M059J (cell line): ENCODE measurements around the gene ANKHD1. TPM values are rescaled to one million over a fixed set of nuclear protein-coding genes. Genes with fewer than 3 reads are reported as not detected.

Source experiments
- DNase-seq: peaks from one replicate; pipeline ENCODE4 v3.0.0-alpha.2; 2012; ENCODE audit warnings: low read depth
- total RNA-seq: library from RNA; depleted of rRNA; stranded (reverse); fragments of >200 nt; shearing (Covaris generic); gene quantifications from 2 replicates; pipeline ENCODE4 v1.2.3, GENCODE V29; 2014

ANKHD1 gene
- total RNA-seq, 1 experiment from 2014 or later = 48.5 TPM

DNA sequence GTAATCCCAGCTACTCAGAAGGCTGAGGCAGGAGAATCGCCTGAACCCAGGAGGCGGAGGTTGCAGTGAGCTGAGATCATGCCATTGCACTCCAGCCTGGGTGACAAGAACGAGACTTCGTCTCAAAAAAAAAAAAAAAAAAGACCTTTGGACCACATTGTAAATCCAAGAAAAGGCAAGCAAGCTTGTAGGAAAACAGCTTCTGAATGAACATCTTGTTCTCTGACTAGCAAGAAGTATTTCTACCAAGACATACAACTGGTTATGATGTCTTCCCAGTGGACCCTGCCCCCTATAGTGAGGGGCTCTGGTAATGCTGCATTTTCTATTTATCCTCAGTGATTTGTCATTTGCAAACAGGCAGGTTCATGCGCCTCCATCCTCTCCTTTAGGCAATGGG lies 141.3 kb downstream of the ANKHD1 start:
- DNase-seq = no peak

DNA sequence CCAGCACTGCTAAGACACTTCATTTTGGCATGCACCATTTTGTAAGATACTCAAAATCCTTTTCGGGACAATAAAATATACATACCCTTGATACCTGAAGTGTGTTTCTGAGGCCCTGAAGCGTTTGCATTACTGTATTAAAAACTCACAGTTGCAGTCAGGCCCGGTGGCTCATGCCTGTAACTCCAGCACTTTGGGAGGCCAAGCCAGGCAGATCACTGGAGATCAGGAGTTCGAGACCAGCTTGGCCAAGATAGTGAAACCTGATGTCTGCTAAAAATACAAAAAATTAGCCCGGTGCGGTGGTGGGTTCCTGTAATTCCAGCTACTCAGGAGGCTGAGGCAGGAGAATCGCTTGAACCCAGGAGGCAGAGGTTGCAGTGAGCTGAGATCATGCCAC lies 143.4 kb downstream of the ANKHD1 start:
- no peak for DNase-seq

DNA sequence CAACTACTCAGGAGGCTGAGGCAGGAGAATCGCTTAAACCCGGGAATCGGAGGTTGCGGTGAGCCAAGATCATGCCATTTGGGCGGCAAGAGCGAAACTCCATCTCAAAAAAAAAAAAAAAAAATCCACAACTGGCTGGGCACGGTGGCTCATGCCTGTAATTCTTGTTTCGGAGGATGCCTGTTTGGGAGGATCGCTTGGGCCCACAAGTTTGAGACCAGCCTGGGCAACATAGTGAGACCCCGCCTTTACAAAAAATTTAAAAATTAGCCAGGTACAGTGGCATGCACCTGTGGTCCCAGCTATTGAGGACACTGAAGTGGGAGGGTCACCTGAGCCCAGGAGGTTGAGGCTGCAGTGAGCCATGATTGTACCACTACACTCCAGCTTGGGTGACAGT lies 144.0 kb downstream of the ANKHD1 start:
- DNase-seq = no peak

DNA sequence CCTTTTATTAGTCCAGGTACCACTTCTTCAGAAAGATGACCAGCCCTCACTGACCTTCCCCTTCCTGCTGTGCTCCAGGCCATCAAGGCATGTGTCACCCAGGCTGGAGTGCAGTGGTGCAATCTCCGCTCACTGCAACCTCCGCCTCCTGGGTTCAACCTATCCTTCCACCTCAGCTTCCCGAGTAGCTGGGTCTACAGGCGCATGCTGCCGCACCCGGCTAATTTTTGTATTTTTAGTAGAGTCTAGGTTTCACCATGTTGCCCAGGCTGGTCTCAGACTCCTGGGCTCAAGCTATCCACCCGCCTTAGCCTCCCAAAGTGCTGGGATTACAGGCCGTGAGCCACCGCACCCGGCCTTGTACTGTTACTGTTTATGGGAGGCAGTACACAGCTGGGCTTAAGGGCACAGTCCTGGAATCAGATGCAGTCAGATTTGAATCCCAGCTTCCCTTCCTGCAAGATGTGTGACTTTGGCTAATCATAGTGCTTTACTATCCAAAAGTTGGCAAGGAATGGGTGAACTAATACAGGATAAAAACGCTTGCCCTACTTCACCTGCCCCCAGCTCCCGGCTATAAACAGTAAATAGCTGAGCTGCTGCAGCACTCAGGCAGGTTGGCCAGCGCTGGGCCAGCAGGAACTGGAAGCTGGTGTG lies 145.3 kb downstream of the ANKHD1 start:
- peak; percentile 33 for DNase-seq

DNA sequence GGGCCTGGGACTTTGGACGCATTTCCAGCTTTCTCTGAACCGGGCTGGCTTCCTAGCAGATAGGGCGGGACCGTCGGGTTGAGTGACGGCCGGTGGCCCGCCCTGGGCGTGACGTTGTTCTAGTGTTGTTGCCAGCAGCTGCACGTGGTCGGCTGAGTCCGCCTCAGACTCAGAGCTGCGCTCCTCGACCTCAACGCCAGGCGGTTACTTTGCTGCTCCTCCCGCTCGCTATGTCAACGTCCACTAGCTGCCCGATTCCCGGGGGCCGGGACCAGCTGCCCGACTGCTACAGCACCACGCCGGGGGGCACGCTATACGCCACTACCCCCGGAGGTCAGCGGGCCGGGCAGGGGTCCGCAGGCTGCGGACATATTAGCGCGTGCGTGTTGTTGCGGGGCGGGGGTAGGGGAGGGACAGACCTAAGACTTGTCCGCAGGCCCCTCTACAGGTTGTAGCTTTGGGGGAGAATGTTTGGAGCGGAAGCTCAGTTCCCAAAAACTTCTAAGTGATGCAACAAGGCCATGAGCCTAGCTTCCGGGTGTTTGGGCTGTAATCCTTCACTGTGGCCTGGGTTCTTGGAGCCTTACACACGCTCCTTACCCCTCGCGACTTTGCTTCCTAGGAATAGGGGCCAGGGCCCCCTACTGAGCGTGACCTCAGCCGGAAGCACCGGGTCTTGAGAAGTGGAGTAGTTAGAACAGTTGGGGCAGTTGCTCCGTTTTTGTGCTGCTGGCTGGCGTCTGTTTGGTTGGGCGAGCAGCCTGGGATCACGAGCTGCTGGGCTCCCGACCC lies 146.1 kb downstream of the ANKHD1 start, which contains the start of gene EIF4EBP3:
Gene EIF4EBP3, plus strand, starts transcription at position 155 of the 792 bp plus-strand sequence. Its CDS starts 76 bp downstream, at position 231.
- DNase-seq = peak; percentile 84

DNA sequence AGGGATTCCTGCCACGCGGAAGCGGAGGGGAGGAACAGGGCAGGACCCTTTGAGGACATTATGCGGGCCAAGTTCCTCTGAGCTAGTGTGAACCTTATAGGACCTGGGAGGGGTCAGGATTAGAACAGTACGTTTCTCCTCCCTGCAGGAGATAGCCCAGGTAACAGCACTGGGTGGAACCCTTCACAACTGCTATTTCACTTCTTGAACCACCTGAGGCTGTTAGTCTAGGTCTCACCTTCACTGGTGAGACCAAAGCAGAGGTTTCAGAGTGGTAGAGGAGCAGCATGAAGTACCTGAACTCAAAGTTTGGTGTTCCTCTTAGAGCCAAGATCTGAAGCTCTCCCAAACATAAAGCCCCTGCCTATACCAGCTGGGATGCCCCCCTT lies 146.7 kb downstream of the ANKHD1 start:
- DNase-seq = no peak

DNA sequence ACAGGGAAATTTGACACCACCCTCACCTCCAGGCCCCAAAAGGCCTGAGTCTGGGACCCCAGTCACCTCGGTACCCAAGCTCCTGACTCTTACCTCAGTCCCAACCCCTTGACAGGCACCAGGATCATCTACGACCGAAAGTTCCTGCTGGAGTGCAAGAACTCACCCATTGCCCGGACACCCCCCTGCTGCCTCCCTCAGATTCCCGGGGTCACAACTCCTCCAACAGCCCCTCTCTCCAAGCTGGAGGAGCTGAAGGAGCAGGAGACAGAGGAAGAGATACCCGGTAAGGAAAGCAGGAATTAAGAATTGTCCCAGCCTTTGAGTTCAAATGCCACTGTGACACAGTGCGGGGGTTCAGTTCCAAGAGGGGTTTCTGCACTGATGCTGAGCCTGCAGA lies 147.2 kb downstream of the ANKHD1 start:
- no peak for DNase-seq

DNA sequence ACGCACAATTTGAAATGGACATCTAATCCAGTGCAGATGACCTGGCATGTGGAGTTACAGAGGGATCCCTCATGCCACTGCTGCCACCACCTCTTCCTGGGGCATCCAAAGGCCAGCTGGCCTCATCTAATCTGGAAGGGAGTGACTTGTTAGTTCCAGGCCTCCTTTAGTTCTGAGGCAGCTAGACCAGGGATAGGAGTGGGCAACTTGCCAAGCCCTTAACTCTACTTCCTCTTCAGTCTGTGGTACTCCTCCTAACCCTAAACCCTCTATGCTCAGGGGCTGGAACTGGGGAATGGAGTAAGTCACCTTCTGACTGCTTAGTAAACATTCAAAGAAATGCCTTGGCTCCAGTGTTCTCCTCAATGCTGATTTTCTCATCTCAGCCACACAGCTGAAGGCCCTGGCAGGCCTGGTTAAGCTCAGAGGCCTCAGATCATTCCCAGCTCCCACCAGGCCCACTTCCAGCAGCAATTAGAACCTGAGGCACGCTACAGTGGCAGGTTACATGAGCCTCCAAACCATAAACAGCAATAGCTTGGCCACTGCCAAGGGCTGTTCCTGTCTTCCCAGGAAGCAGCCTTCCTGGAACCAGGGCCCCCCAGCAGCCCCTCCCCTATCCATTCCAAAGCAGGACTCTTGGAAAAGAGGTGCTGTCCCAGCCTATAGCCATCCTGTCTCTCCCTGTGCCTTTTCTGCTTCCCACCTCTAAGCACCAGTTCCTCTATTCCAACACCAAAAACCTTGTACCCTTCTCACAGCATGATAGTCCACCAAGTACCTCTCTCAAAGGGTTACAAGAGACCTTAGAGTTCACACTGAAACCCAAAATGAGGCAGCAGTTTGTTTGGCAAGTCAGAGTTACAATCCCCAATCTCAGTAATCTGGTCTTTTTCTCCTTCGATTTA lies 147.9 kb downstream of the ANKHD1 start:
- peak; percentile 42 for DNase-seq

DNA sequence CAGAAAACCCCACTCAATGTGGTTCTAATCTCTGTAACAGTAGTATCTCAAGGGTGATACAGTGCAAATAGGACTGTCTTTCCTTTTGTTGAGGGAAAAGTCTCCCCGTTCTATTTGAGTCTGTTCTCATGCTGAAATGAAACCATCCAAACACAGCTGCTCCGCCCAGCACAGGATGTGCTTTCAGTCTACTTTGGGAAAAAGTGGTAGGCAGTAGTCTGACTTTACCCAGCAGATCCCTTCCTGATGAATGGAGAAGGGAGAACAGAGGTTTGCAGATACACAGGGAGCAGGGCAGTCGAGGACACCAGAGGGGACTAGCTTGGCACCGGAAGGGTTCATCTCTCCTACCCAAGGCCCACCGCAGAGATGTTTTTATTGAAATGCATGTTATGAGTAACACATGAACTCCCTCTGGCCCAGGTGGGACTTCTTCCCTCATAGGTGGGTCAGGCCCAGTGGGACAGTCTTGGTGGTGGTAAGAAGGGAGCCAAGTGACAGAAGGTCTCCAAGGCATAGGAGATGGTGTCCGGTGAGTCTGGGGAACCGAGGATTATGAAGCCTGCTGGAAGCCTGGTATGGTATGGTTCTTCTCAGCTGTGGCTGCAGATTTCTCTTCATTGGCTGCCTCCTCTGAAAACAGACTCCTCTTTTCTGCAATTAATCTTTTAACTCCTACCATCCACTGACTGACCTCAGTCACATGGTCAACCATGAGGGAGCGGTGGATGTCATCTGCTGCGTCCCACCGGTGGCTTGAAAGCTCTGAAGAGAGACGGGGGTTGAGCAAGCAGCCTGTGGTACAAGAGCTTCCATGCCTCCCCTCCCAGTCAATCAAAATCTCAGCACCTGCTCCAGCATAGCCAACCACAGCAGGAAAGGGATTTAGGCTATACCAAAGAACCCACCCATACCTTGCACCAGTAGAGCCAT lies 148.8 kb downstream of the ANKHD1 start:
- no peak for DNase-seq

DNA sequence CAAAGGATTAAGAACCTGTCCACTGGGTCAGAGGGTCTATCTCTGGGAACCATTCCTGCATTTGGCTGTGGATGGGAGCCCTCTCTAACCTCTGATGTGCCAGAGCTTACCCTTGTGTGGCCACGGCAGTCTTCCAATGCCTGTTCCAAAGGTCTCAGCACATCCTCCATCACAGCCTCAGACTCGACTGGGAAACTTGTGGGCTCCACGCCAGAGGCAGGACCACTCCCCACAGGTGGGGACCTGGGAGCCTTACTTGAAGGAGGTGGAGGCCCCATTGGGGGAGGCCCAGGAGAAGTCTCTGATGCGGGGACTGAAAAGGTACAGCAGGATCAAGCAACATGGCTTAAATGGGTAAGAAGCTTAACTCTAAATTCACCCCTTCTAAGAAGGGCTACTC lies 150.2 kb downstream of the ANKHD1 start:
- DNase-seq = no peak

DNA sequence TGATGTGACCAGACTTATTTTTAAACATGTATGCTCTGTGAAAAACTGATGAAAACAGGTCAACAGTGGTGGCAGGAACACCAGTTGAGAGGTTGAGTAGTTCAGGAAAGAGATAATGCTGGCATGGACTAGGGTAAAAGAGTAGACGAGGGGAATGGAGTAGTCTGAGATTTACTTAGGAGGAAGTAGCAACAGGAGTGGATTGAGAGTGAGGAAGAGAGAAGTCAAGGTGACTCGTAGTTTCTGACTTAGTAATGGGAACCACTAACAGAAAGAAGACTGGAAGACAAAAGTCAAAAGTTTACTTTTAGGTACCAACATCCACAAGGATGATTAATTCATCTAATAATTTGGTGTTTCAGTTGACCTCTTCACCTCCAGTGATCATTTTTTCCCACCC lies 152.0 kb downstream of the ANKHD1 start:
- DNase-seq = peak; percentile 40

DNA sequence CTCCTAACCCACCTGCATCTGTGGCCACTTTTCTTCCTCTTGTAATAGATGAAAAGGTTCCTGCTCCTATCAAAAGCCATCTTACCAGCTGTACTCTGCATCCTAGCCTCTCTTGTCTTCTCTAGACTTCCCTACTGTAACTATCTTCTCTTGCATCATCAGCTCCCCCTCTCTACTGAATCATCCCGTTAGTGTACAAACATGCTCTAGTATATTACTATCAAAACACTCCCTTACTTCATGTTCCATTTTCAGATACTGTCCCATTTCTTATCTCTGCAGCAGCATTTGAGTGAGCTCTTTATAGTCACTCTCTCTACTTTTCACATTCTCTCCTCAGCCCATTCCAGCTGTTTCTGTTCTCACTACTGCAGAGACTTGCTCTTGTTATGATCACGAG lies 152.8 kb downstream of the ANKHD1 start:
- DNase-seq = peak; percentile 26

DNA sequence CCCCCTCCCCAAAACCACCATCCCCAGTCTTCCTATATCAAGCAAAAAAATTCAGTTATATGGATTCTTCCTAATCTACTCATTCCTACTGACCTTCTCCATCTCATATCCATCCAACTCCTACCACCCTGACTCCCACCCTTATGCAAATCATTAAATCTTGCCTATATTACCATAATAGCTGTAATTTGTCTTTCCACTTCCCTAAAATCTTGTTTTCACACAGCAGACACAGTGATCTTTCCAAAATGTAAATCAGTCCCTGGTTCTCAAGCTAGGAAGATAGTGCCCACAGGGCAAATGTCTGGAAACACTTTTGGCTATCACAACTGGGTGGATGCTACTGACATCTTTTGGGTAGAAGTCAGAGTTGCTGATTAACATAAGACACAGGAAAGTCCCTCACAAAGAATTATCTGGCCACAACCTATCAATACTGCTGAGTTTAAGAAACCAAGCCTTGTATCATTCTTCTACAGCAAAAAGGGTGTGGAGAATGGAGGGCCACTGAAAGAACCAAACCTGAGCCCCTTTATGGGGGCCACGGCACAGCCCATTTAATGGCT lies 154.2 kb downstream of the ANKHD1 start:
- peak; percentile 22 for DNase-seq

DNA sequence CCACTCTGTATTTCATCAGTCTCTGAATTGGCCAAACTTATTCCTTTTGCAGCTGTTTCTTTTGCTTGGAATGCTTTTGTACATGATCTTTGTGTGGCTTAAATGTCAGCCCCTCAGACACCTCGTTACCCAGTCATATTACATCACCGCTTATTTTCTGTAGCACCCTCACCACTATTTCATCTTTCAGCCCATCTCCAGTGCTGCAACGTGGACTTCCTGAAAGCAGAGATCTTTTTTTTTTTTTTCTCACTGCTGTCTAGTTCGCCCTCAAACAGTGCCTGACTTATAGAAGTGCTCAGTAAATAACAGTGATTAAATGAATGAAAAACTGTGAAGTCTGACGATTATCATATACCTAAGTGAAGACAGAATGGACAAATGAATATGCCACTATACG lies 154.8 kb downstream of the ANKHD1 start:
- peak; percentile 29 for DNase-seq

DNA sequence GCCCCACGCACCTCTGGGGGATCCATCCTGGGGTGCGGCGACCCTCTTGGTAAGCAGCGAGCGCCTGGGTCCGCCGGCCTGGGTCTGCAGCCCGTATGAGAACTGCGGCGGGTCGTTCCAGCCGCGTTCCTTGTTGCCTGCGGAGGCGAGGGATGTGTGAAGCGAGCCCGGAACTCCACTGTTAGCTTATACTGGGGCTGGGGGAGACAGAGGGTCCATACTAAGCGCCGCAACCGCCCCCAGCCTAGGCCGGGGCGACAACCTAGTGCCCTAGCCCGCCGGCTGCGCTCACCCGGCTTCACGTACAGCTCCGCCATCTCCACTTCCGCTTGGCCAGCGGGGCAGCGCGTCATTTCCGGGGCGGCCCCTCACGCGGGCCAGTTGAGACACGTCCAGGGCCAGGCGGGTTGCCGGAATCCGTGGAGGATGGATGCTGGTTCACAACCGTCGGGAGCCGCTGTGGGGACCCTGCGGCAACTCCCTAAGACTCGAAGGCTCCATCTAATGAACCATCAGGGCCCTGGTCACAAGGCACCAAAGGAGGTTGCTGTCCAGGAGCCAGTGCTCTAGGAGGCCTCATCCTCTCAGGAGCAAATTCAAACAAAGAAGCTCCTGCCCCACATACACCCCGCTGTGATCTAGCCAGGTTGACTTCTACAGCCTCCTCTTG lies 155.6 kb downstream of the ANKHD1 start, which contains the start of gene SRA1:
Gene SRA1, minus strand, starts transcription at position 338 of the 670 bp plus-strand sequence. Its CDS starts 21 bp downstream, at position 317.
- DNase-seq = peak; percentile 90

DNA sequence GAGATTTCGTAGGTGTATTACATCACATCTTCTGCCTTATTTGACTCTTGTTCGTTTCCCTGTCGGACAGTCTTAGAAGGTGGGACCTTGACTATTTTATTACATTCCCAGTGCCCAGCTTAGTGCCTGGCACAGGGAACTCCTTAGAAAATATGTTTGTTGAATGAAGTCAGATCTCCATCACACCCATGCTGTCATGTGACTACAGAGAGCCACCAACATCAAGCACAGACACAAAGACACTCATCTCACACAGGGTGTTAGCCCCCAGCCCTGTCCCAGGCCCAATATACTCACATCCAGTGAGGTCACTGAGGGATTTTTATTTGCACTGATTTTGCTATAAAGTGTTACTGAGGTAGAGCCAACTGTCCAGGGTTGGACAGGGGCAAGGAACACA lies 156.3 kb downstream of the ANKHD1 start:
- no peak for DNase-seq

DNA sequence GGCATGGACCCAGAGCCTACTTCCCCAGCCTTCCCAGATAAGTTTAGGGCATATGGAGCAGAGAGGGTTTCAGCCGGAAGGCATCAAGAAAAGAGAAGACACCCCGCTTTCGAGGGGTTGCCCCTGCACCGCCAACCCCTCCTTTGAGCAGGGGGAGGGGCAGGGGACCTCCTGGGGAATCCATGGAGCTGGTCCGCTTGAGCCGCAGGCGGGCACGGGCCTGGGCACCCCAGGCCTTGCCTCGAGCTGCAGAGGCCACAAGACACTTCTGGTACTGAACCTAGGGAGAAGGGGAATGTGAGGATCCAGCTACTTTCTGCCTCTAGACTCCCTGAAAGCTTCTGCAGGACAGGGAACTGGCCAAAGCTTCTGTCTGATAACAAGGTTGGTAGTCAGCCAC lies 156.9 kb downstream of the ANKHD1 start:
- no peak for DNase-seq

DNA sequence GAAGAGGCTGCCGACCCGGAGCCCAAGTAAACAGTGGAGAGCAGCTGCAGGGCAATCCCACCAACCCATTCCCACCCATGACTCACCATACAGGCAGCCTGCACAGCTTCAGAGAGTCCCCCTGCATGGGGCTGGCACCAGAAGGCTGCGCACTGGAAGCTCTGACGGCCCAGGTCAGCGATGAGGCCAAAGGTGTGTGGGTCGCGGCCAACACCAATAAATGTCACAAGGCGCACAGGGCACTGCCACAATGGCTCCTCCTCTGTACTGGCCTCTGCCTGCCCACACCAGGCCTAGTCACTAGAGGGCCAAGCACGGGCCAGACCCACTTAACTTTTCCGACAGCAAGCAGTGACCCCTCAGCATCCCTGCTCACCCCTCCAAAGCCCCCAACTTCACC lies 158.6 kb downstream of the ANKHD1 start:
- DNase-seq = no peak

DNA sequence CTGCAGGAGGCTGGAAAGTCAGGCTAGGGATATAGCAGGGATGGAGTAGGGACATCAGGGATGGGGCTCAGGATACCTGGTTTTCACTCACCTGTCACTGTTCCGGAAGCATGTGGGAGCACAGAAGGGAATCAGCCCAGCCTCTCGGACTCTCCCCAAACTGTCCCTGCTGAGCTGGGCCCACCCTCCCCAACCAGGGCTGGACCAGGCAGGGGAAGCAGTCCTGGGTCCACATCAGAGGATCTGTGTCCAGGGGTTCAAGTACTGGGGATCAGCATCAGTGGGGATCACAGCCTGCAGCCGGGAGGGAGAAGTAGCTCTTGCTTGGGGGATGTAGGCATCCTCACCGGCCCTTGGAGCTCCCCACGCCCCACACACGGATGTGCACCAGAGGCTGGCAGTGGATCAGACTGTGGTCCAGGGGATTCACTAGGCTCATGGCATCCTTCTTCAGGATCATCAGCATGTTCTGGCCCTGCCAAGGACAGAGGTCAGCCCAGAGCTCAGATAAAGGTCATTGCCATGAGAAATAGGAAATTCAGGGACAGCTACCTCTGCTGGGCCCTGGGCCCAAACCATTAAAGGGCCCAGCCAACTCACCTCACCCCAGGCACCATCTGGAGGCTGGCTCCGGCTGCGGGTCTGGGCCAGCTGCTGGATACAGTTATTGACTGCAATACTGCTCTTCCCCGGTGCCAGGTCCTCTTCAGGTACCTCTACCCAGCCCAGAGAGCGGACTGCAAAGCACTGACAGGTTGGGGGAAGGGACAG lies 160.3 kb downstream of the ANKHD1 start:
- DNase-seq = no peak
